ENCODE data around the gene TSPAN31. TPM values are rescaled to one million over a fixed set of nuclear protein-coding genes. Genes with fewer than 3 reads are reported as not detected.

The TSPAN31 gene
- total RNA-seq, 1 donor from 2014 or later: 33.2 TPM

DNA sequence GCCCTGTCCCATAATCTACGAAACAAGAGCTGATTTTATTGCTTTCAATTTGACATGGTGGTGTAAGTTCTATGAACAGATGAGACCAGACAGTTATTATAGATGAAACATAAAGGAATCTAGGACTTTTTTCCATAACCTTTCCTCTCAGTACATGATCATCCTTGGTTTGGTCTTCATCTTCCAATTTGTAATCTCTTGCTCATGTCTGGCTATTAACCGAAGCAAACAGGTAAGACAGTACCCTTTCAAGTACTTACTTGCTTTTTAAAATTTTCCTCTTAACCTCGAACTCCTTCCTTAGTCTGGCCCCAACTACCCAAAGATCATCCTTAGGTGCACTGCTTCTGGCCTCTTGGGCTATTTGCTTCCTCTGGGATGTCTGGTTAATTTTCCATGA lies 1.2 kb downstream of the TSPAN31 start:
- Mint-ChIP-seq H3K4me1 (peaks cover 22% of the 10 kb centered on the region), H3K27ac (peak overlapping the region; percentile 99), H3K36me3 (peaks cover 34% of the 10 kb centered on the region), H3K4me3 (peak overlapping the region; percentile 94), H3K27me3 (ENCODE audit: low read depth) (peaks cover 26% of the 10 kb centered on the region), H3K9me3 (no peaks in the 10 kb centered on the region)
- no peak for DNase-seq (ENCODE audit: low spot score in 2 of 2, unreplicated experiment in 2 of 2)
- TF ChIP-seq CTCF (IDR thresholded peaks at IDR 0.05; ENCODE audit: unreplicated experiment): no peak

GRCh38 chr12:57749061-57749460 lies 4.2 kb downstream of the TSPAN31 start:
- Mint-ChIP-seq H3K27ac (no peak overlapping the region), H3K36me3 (peaks cover 38% of the 10 kb centered on the region), H3K4me1 (peaks cover 43% of the 10 kb centered on the region), H3K4me3 (no peak overlapping the region), H3K9me3 (no peaks in the 10 kb centered on the region), H3K27me3 (ENCODE audit: low read depth) (peaks cover 18% of the 10 kb centered on the region)
- DNase-seq (ENCODE audit: low spot score in 2 of 2, unreplicated experiment in 2 of 2): no peak
- TF ChIP-seq CTCF (IDR thresholded peaks at IDR 0.05; ENCODE audit: unreplicated experiment): no peak

DNA sequence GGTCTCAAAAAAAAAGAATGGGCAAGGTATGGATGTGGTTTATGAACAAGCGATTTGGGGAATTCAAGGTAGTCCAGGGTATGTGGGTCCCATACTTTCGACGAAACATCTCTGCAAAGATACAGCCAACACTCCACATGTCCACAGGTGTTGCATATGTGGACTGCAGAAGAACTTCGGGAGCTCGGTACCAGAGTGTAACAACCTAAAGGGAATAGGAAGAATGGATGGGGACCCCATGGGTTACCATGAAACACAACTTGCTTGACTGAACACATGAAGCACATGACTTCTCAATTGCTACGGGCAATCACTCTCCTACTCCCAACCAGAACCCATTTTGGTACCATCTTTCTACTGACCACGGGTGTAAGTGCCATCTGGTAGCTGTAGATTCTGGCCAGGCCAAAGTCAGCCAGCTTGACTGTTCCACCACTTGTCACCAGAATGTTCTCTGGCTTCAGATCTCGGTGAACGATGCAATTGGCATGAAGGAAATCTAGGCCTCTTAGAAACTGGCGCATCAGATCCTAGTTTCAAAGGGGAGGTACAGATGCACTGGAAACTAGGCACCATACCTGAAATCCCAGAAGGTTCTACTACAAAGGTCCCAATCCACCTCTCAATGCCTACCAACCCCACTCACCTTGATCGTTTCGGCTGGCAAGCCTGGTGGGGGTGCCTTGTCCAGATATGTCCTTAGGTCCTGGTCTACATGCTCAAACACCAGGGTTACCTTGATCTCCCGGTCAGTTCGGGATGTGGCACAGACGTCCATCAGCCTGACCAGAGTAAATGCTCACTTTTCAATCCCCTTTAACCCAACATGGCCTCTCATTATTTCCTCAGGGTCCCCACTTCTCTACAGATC lies 6.0 kb downstream of the TSPAN31 start:
- H3K4me1 Mint-ChIP-seq: peaks cover 42% of the 10 kb centered on the region
- no peak for DNase-seq (ENCODE audit: low spot score in 2 of 2, unreplicated experiment in 2 of 2)
- H3K36me3 Mint-ChIP-seq: peaks cover 38% of the 10 kb centered on the region
- H3K4me3 Mint-ChIP-seq: peak overlapping the region; percentile 90
- H3K27me3 Mint-ChIP-seq (ENCODE audit: low read depth): peaks cover 22% of the 10 kb centered on the region
- no peaks in the 10 kb centered on the region for H3K9me3 Mint-ChIP-seq
- peak overlapping the region; percentile 97 for H3K27ac Mint-ChIP-seq
- TF ChIP-seq CTCF (IDR thresholded peaks at IDR 0.05; ENCODE audit: unreplicated experiment): no peak

DNA sequence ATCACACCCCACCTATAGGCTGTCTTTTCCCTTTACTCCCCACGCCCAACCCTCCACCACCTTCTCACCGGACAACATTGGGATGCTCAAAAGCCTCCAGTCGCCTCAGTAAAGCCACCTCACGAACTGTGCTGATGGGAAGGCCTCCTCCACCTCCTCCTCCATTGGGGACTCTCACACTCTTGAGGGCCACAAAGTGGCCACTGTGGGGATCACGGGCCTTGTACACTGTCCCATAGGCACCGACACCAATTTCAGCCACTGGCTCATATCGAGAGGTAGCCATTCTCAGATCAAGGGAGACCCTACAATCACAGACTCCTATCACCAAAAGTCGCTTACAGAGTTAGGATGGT lies 6.6 kb downstream of the TSPAN31 start:
- TF ChIP-seq CTCF (IDR thresholded peaks at IDR 0.05; ENCODE audit: unreplicated experiment): no peak
- Mint-ChIP-seq H3K27me3 (ENCODE audit: low read depth) (peaks cover 28% of the 10 kb centered on the region), H3K27ac (peak overlapping the region; percentile 97), H3K36me3 (peaks cover 34% of the 10 kb centered on the region), H3K4me1 (peaks cover 40% of the 10 kb centered on the region), H3K4me3 (peak overlapping the region; percentile 90), H3K9me3 (no peaks in the 10 kb centered on the region)
- no peak for DNase-seq (ENCODE audit: low spot score in 2 of 2, unreplicated experiment in 2 of 2)

DNA sequence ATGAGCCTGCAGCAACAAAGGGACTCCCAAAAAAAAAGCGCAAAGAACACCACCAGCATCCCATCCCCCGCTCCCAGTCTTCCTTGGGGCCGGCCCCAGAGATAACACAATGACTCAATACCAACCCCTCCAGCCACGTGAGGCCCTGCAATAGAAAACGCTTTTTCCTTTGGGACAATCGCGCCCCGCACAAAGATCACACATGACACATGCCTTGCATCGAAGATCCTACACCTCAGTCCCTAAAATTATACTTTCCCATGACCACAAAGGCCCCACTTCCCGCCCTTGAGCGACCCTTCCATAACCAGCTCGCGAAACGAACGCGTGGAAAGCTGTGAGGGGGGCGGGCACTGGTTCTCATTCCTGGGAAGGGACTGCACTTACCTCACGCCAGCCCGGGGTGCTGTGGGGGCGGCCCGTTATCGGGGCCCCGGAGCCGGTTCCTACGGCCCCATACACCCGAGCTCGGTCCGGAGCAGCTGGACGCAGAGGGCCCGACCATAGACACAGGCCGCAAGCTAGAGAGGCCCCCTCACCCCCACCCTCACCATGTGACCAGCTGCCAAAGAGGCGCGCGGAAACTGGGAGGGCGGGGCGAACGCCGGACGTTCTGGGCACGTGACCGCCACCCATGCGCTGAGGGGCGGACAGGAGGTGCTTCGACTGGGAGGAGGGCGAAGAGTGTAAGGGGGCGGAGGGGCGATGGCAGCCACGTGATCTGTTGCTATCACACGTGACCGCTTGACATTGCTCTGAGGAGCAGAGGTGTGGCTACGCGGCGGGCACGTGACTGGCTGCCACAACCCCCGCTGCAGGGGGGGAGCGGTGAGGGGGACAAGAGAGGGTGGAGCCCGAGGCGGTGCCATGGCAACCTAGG lies 7.2 kb downstream of the TSPAN31 start, which contains the start of gene CDK4:
Gene CDK4 (minus strand): TSS at position 523 of the 880 bp plus-strand sequence. CDS start 593 bp downstream, outside the sequence.
- DNase-seq (ENCODE audit: low spot score in 2 of 2, unreplicated experiment in 2 of 2): peak; percentile 98
- H3K9me3 Mint-ChIP-seq: no peaks in the 10 kb centered on the region
- peaks cover 45% of the 10 kb centered on the region for H3K4me1 Mint-ChIP-seq
- H3K27ac Mint-ChIP-seq: peak within 1 kb of the TSS; percentile 97
- no peak for TF ChIP-seq CTCF (IDR thresholded peaks at IDR 0.05; ENCODE audit: unreplicated experiment)
- peaks cover 29% of the 10 kb centered on the region for H3K36me3 Mint-ChIP-seq
- H3K27me3 Mint-ChIP-seq (ENCODE audit: low read depth): peaks cover 34% of the 10 kb centered on the region
- H3K4me3 Mint-ChIP-seq: peak within 1 kb of the TSS; percentile 90

Data from mesothelial cell of epicardium (in vitro differentiated cells).